WTC11 (cell line): ENCODE results near the gene LAMTOR2.
A peak's percentile ranks its signal among the peaks of the same experiment; 100 is the strongest.

Experiments
- CTCF ChIP-seq: fragments of 200-600 bp; IDR thresholded peaks from 2 replicates; pipeline ENCODE4 v1.8.0; 2022; ENCODE audit warnings: antibody characterized with exemption
- ESRRA ChIP-seq: sonication (generic); formaldehyde crosslinking; IDR thresholded peaks from 2 replicates; pipeline ENCODE4 v1.8.1; 2022; ENCODE audit warnings: mild to moderate bottlenecking, missing genetic modification reagents, borderline replicate concordance

GRCh38 chr1:156096640-156097391, 42.2 kb downstream of the LAMTOR2 start:
- peak; percentile 90 for TF ChIP-seq CTCF
- no peak for TF ChIP-seq ESRRA (CRISPR knock-in tag)
